Testis (tissue), 3 donors: Measurements from ENCODE around the gene NOL4L. TPM values are rescaled to one million over a fixed set of nuclear protein-coding genes. Genes with fewer than 3 reads are reported as not detected.

Experiments used
- DNase-seq: peaks from one replicate; pipeline ENCODE4 v3.0.0-alpha.2; 2019
- H3K27ac ChIP-seq, 2 donors: fragments of 200-600 bp; sonication (generic); one replicate each; pipeline ENCODE4 v1.5.1; 2019
- H3K27me3 ChIP-seq: fragments of 200-600 bp; sonication (generic); one replicate; pipeline ENCODE4 v1.5.1; 2019
- H3K36me3 ChIP-seq: fragments of 200-600 bp; sonication (generic); one replicate; pipeline ENCODE4 v1.5.1; 2017; ENCODE audit warnings: low read depth; ENCODE audit errors: missing control alignments
- H3K4me1 ChIP-seq: fragments of 200-600 bp; sonication (generic); one replicate; pipeline ENCODE4 v1.5.1; 2019
- H3K4me3 ChIP-seq, 2 donors: fragments of 200-600 bp; sonication (generic); one replicate each; pipeline ENCODE4 v1.5.1; 2017 to 2019
- H3K9me3 ChIP-seq: fragments of 200-600 bp; sonication (generic); one replicate; pipeline ENCODE4 v1.5.1; 2017
- POLR2A ChIP-seq: fragments of 450-650 bp; IDR thresholded peaks from one replicate; pipeline ENCODE4 v1.6.1; 2017; ENCODE audit warnings: antibody characterized with exemption, mild to moderate bottlenecking, moderate library complexity
- WGBS, 2 donors: methylation state at CpG; one replicate each; pipeline ENCODE4 v1.1.5; 2018; 5-methylcytosine and 5-hydroxymethylcytosine counted together
- intact Hi-C: fragments of 100-400 bp; cut with DNase I; formaldehyde crosslinking; loops from one replicate; pipeline ENCODE4 v1.15.1; 2023; ENCODE audit warnings: low total_unique reads
- polyA plus RNA-seq: library from polyadenylated mRNA; stranded (reverse); fragments of 350-450 nt; fragmentation: Illumina TruSeq; extraction: RNeasy Lipid Tissue Mini Kit (QIAGEN cat#74804); gene quantifications from one replicate; pipeline ENCODE4 v1.2.3, GENCODE V29; 2014; ENCODE audit warnings: low read depth, low replicate concordance; ENCODE audit not compliant: insufficient read depth
- total RNA-seq, 2 donors: library from RNA; depleted of rRNA; stranded (reverse); fragments of >200 nt; gene quantifications; one replicate each; pipeline ENCODE4 v1.2.3, GENCODE V29; 2016
- TF ChIP-seq, protein P1 (sequence below), 3 experiments: fragments of 450-650 bp in 2 of 3; fragments of 200-600 bp in 1 of 3; sonication (generic) in 1 of 3; IDR thresholded peaks; one replicate each; pipeline ENCODE4 v1.5.1; 2016 to 2019; ENCODE audit warnings: antibody characterized with exemption in 3 of 3, mild to moderate bottlenecking in 2 of 3, moderate library complexity in 1 of 3

The NOL4L gene
- total and polyA plus RNA-seq, 3 donors from 2014 or later, result 100.0 to 129 (median 115) TPM

- Histone ChIP-seq H3K4me1 (peaks cover 53% of the 10 kb centered on the region), H3K27ac (no peak overlapping the region), H3K4me3 (no peak overlapping the region), H3K9me3 (no peaks in the 10 kb centered on the region), H3K27me3 (no peaks in the 10 kb centered on the region), H3K36me3 (no peaks in the 10 kb centered on the region)
- 57 to 67% methylated on average over 2 of the region's 2 CpGs for WGBS, 2 donors
- no peak for DNase-seq
- TF ChIP-seq, protein P1, sequence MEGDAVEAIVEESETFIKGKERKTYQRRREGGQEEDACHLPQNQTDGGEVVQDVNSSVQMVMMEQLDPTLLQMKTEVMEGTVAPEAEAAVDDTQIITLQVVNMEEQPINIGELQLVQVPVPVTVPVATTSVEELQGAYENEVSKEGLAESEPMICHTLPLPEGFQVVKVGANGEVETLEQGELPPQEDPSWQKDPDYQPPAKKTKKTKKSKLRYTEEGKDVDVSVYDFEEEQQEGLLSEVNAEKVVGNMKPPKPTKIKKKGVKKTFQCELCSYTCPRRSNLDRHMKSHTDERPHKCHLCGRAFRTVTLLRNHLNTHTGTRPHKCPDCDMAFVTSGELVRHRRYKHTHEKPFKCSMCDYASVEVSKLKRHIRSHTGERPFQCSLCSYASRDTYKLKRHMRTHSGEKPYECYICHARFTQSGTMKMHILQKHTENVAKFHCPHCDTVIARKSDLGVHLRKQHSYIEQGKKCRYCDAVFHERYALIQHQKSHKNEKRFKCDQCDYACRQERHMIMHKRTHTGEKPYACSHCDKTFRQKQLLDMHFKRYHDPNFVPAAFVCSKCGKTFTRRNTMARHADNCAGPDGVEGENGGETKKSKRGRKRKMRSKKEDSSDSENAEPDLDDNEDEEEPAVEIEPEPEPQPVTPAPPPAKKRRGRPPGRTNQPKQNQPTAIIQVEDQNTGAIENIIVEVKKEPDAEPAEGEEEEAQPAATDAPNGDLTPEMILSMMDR (IDR thresholded peaks at IDR 0.05), result no peak
- no peak for TF ChIP-seq POLR2A
- intact Hi-C loops, result loop anchor here (10.0 kb wide), 1 partner anchor 145 kb away; no protein-coding TSS in a partner anchor
These were observed 105.4 kb downstream of the NOL4L start for GRCh38 chr20:32479697-32480171.

GRCh38 chr20:32479012-32479411 is 106.1 kb downstream of the NOL4L start:
- DNase-seq, result no peak
- no peak overlapping the region for H3K27ac ChIP-seq
- peaks cover 60% of the 10 kb centered on the region for H3K4me1 ChIP-seq

GRCh38 chr20:32478576-32478975 is 106.6 kb downstream of the NOL4L start:
- TF ChIP-seq, protein P1 (IDR thresholded peaks at IDR 0.05), result no peak
- TF ChIP-seq POLR2A, result no peak
- 92 to 96% methylated on average over 7 of the region's 7 CpGs for WGBS, 2 donors
- Histone ChIP-seq H3K4me1 (peaks cover 63% of the 10 kb centered on the region), H3K4me3 (no peak overlapping the region), H3K36me3 (no peaks in the 10 kb centered on the region), H3K9me3 (no peaks in the 10 kb centered on the region), H3K27me3 (no peaks in the 10 kb centered on the region), H3K27ac (no peak overlapping the region)
- intact Hi-C loops, result loop anchor here (10.0 kb wide), 1 partner anchor 144 kb away; no protein-coding TSS in a partner anchor
- DNase-seq, result no peak

More at GRCh38 chr20:32479012-32479411, 106.1 kb downstream of the NOL4L start:
- TF ChIP-seq, protein P1 (IDR thresholded peaks at IDR 0.05), result no peak
- no peak for TF ChIP-seq POLR2A
- intact Hi-C loops, result loop anchor here (10.0 kb wide), 1 partner anchor 144 kb away; no protein-coding TSS in a partner anchor
- H3K36me3 ChIP-seq, result no peaks in the 10 kb centered on the region
- H3K9me3 ChIP-seq, result no peaks in the 10 kb centered on the region
- 89 to 91% methylated on average over 5 of the region's 5 CpGs for WGBS, 2 donors
- H3K27me3 ChIP-seq, result no peaks in the 10 kb centered on the region
- H3K4me3 ChIP-seq, result no peak overlapping the region

- Histone ChIP-seq H3K36me3 (no peaks in the 10 kb centered on the region), H3K9me3 (no peaks in the 10 kb centered on the region), H3K27me3 (no peaks in the 10 kb centered on the region), H3K4me1 (peaks cover 70% of the 10 kb centered on the region), H3K4me3 (no peak overlapping the region), H3K27ac (no peak overlapping the region)
- DNase-seq, result no peak
- intact Hi-C loops, result loop anchor here (10.0 kb wide), 1 partner anchor 143 kb away; no protein-coding TSS in a partner anchor
- 72 to 89% methylated on average over 4 to 11 of the region's 11 CpGs for WGBS, 2 donors
- TF ChIP-seq POLR2A, result no peak
- TF ChIP-seq, protein P1 (IDR thresholded peaks at IDR 0.05), result no peak
These were observed 107.3 kb downstream of the NOL4L start for GRCh38 chr20:32477594-32478512.
